Choroid plexus epithelial cell (primary cell): Measurements from ENCODE around the gene RET.
"Not testable (repeated sequence)": the region's sequence is repeated elsewhere in the genome, so short reads cannot be mapped to it uniquely, and the experiment has no call there.

Experiments
- DNase-seq: peaks from one replicate; pipeline ENCODE4 v3.0.0-alpha.2; 2010; ENCODE audit warnings: low read depth
- H3K4me3 ChIP-seq: 2 replicates; pipeline ENCODE4 v1.5.1; 2011; ENCODE audit warnings: low read depth, mild to moderate bottlenecking, control low read depth, low read length, moderate library complexity
- TF ChIP-seq, protein P1 (sequence below): conservative IDR thresholded peaks from 2 replicates; pipeline ENCODE4 v1.5.1; 2011; ENCODE audit warnings: low read depth, mild to moderate bottlenecking, control low read depth, inconsistent platforms, low read length, moderate library complexity

The RET gene

DNA sequence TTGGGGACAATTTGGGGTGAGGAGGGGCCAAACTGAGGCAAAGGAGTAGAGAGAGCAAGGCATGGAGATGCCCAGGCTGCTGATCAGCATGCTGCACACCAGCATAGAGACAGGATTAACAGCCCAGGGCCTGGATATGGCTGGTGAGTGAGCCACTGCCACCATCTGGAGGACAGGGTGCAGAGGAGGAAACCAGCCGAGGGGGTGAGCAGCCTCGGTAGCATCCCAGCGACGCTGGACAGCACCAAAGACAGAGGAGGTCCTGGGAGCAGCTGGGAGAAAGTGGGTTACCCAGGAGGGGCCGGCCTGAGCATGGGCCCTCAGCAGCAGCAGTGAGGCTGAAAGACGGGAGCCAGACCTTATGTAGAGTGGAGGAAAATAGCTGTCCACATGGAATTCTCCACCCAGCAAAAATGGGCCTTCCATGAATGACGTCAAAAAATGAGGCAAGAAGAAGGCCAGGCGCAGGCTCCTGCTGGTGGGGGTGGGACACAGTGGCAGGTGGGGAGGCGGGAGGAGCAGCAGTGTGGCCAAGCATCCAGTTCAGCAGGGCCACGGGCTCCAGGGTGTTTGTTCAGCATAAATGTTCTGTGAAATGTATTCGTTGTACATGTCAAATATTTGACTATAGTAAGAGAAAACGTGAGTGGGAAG lies 16.7 kb downstream of the RET start:
- DNase-seq = no peak
- no peak overlapping the region for H3K4me3 ChIP-seq
- TF ChIP-seq, protein P1, sequence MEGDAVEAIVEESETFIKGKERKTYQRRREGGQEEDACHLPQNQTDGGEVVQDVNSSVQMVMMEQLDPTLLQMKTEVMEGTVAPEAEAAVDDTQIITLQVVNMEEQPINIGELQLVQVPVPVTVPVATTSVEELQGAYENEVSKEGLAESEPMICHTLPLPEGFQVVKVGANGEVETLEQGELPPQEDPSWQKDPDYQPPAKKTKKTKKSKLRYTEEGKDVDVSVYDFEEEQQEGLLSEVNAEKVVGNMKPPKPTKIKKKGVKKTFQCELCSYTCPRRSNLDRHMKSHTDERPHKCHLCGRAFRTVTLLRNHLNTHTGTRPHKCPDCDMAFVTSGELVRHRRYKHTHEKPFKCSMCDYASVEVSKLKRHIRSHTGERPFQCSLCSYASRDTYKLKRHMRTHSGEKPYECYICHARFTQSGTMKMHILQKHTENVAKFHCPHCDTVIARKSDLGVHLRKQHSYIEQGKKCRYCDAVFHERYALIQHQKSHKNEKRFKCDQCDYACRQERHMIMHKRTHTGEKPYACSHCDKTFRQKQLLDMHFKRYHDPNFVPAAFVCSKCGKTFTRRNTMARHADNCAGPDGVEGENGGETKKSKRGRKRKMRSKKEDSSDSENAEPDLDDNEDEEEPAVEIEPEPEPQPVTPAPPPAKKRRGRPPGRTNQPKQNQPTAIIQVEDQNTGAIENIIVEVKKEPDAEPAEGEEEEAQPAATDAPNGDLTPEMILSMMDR = no peak

DNA sequence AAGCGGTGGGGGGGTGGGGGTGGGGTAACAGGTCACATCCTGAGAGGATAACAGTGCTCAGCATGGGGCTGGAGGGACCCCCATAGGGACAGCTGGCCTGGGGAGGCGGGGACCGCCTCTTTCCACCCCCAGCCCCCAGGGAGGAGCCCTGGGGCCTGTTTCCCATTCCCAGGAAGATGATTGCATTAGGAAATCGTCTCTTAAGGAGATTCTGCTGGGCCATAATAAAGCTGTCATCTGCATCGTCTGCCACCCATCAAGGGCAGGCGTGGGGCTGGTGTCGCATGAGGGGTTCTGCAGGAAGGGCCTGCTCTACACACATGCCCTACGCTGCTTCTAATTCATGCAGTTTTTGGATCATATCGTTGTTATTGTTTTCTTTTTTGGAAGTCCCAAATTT lies 17.2 kb downstream of the RET start:
- no peak overlapping the region for H3K4me3 ChIP-seq
- TF ChIP-seq, protein P1 = no peak
- DNase-seq = no peak

DNA sequence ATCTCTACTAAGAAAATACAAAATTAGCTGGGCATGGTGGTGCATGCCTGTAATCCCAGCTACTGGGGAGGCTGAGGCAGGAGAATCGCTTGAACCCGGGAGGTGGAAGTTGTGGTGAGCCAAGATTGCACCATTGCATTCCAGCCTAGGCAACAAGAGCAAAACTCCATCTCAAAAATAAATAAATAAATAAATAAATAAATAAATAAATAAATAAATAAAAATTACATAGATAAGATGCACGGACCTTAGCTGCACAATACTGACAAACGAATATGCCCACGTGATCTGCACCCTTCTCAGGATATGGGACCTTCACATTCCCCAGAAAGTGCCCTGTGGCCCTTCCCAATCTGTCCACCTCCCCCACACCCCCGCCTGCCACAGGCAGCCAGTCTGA lies 22.5 kb downstream of the RET start:
- DNase-seq, H3K4me3 ChIP-seq: not testable (repeated sequence)

DNA sequence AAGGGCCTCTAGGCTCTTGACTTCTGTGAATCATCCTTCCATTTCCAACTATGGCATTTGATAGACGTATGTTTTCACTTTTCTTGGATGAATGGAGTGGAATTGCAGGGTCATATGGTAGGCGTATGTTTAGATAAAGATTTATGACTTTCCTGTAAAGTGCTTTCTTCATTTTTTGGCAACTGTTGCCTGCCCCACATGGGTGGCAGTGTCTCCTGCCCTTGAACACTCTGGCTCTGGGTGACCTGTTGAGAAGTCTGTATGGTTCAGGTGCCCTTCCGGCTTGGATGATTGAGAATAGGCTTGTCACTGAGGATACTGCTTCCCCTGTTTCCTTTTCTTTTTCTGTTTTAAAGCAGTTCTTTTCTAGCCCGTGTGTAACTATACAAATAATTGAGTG lies 23.1 kb downstream of the RET start:
- TF ChIP-seq, protein P1 = no peak
- no peak for DNase-seq
- no peak overlapping the region for H3K4me3 ChIP-seq

DNA sequence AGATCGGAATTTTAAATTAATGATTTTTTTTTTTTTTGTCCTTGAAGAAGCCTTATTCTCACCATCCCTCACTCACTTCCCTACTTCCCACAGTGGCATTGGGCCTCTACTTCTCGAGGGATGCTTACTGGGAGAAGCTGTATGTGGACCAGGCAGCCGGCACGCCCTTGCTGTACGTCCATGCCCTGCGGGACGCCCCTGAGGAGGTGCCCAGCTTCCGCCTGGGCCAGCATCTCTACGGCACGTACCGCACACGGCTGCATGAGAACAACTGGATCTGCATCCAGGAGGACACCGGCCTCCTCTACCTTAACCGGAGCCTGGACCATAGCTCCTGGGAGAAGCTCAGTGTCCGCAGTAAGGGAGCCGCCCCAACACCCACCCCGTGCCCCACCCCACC lies 23.5 kb downstream of the RET start:
- TF ChIP-seq, protein P1 = no peak
- no peak for DNase-seq
- H3K4me3 ChIP-seq = no peak overlapping the region

DNA sequence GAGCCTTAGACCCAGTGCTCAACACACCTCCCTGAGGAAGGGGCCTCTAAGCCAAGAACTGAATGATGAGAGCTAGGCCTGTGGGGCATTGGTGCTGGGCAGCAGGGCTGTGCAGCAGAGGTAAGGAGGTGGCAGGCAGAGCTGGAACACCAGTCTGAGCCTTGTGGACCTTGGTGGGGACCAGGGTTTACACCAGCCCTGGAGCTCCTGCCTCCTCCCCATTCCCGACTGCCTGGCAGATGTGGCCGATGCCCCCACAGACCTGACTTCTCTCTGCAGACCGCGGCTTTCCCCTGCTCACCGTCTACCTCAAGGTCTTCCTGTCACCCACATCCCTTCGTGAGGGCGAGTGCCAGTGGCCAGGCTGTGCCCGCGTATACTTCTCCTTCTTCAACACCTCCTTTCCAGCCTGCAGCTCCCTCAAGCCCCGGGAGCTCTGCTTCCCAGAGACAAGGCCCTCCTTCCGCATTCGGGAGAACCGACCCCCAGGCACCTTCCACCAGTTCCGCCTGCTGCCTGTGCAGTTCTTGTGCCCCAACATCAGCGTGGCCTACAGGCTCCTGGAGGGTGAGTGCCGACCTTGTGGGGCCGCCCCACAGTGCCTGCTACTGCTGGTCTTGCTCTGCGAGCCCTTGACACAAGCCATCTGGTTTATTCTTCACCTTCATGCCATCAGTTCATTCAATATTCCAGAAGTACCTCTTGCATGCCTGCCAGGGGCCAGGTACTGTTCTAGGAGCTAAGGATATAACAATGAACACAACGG lies 25.4 kb downstream of the RET start:
- no peak for DNase-seq
- TF ChIP-seq, protein P1 = no peak
- H3K4me3 ChIP-seq = no peak overlapping the region

DNA sequence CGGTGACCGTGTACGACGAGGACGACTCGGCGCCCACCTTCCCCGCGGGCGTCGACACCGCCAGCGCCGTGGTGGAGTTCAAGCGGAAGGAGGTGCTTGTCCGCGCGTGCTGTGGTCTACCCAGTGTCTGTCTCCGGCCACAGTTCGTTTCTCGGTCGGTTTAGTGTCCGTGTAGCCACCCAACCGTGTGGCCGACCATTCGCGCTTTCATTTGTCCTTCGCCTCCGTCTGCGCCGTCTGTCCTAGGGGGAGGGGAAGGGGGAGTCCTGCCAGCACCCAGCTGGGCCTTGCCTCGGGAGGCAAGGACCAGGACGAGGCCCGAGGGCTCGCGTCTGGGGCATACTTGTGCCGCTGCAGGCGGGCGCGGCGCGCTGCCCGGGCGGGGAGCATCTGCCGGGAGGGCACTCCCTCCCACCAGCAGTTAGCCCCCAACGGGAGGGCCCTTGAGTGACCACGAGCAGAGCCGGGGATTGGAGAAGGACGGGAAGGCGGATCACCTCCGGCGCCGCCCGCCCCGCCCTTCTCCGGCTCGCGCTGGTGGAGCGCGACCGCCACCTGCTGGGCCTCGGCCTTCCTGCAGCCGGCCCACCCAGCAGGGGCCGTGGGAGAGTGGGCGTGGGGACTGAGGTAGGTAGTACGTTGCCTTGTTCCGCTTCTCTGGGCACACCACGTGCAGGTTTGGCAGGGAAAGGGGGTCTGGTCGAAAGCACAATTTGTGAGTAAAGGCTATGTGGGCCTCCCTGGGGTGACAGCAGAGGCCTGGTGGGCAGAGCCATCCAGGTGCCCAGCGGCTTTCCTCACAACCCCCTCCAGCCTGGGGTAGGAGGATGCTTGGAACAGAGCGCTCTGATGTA lies 28.5 kb downstream of the RET start:
- TF ChIP-seq, protein P1 = peak; percentile 76
- peak; percentile 75 for DNase-seq
- H3K4me3 ChIP-seq = peak overlapping the region; percentile 61
